Right lobe of liver (tissue), 4 donors: ENCODE data around the gene ADORA1.

Experiments
- POLR2A ChIP-seq: fragments of 450-650 bp; IDR thresholded peaks from one replicate; pipeline ENCODE4 v1.6.1; 2017; ENCODE audit warnings: antibody characterized with exemption, mild to moderate bottlenecking
- TF ChIP-seq, protein P1 (sequence below), 4 donors: fragments of 200-600 bp in 3 of 4; fragments of 450-650 bp in 1 of 4; IDR thresholded peaks; one replicate each; pipeline versions ENCODE4 v1.5.1 to v1.8.0; 2016 to 2022; ENCODE audit warnings: antibody characterized with exemption in 4 of 4, mild to moderate bottlenecking in 2 of 4
- donor health status: DM: no; HTN: no; CAD: no.
- donor health status: DM: no; HTN: no; CAD: no.
- donor health status: DM: no; HTN: yes; CAD: no.

DNA sequence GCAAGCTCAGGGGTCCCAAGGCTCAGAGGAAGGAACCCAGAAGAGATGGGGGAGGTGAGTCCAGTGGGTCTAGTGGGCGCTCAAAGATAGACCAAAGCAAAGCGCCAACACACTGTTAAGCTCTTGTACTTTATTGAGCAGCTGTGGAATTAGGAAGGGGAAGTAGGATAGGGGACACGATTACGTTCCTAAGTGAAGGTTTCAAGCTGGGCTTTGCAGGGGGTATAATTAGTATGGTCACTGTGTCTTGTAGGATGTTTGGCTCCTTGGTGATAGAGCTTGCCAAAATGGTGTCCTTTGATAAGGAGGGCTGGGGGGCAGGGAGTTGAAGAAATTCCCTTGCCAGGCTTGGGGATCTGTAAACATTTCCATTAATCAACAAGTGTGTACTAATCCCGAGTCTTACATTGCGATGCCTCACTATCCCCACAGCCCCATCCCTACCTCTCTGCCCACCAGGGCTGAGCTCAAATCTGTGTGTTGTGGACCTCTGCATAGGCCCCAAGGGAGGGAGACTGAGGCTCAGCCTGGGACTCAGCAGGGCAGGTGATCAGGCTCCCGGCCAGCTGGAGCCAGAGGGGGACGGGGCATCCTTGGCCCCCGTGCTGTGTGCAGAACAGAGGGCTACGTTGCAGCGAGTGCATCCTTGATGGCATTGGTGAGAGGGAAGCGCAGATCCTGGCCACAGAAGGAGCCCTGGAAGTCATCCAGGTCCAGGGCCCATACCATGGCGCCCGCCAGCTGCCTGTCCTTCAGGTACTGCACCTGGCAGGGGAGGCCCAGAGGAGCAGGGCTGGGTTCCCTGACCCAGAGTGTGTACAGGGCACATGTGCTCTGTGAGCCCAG lies 51.5 kb downstream of the ADORA1 start:
- TF ChIP-seq, protein P1, sequence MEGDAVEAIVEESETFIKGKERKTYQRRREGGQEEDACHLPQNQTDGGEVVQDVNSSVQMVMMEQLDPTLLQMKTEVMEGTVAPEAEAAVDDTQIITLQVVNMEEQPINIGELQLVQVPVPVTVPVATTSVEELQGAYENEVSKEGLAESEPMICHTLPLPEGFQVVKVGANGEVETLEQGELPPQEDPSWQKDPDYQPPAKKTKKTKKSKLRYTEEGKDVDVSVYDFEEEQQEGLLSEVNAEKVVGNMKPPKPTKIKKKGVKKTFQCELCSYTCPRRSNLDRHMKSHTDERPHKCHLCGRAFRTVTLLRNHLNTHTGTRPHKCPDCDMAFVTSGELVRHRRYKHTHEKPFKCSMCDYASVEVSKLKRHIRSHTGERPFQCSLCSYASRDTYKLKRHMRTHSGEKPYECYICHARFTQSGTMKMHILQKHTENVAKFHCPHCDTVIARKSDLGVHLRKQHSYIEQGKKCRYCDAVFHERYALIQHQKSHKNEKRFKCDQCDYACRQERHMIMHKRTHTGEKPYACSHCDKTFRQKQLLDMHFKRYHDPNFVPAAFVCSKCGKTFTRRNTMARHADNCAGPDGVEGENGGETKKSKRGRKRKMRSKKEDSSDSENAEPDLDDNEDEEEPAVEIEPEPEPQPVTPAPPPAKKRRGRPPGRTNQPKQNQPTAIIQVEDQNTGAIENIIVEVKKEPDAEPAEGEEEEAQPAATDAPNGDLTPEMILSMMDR (IDR thresholded peaks at IDR 0.05) = no peak
- no peak for TF ChIP-seq POLR2A
